Activated naive CD4-positive, alpha-beta T cell treated with anti-CD3 and anti-CD28 coated beads, Interleukin-2, amount 10 ng/mL, durations not matched to agents 7 days and 5 days (primary cell): ENCODE measurements around the gene ADK.

Experiments used
- CTCF ChIA-PET: fragments of 350-600 bp; sonication (Branson Sonifier 250); formaldehyde crosslinking; loops from one replicate; lab custom pipeline; 2021; ENCODE audit warnings: antibody characterized with exemption; lab: Charles Lee
- DNase-seq: peaks from one replicate; pipeline ENCODE4 v3.0.0-alpha.2; 2020
- H3K27ac Mint-ChIP-seq: one replicate; pipeline ENCODE4 v1.8.0; 2021; ENCODE audit warnings: mild to moderate bottlenecking, moderate library complexity, mixed read lengths
- H3K27me3 Mint-ChIP-seq: one replicate; pipeline ENCODE4 v1.8.0; 2021; ENCODE audit warnings: mild to moderate bottlenecking, mixed read lengths
- H3K36me3 Mint-ChIP-seq: one replicate; pipeline ENCODE4 v1.8.0; 2021; ENCODE audit warnings: mixed read lengths
- H3K4me1 Mint-ChIP-seq: one replicate; pipeline ENCODE4 v1.8.0; 2021; ENCODE audit warnings: mixed read lengths
- H3K4me3 Mint-ChIP-seq: one replicate; pipeline ENCODE4 v1.8.0; 2021; ENCODE audit warnings: mild to moderate bottlenecking, moderate library complexity, mixed read lengths
- H3K9me3 Mint-ChIP-seq: one replicate; pipeline ENCODE4 v1.8.0; 2021; ENCODE audit warnings: mixed read lengths

The ADK gene

GRCh38 chr10:74681917-74682627 is 531.1 kb downstream of the ADK start:
- DNase-seq = no peak
- no peak overlapping the region for H3K4me3 Mint-ChIP-seq
- CTCF ChIA-PET = no interaction called here

GRCh38 chr10:74683067-74683466 is 532.0 kb downstream of the ADK start:
- Mint-ChIP-seq H3K27ac (no peak overlapping the region), H3K4me3 (no peak overlapping the region), H3K4me1 (peaks cover 5% of the 10 kb centered on the region), H3K36me3 (peaks cover 15% of the 10 kb centered on the region), H3K9me3 (no peaks in the 10 kb centered on the region), H3K27me3 (no peaks in the 10 kb centered on the region)
- DNase-seq = no peak
- CTCF ChIA-PET = no interaction called here

More at GRCh38 chr10:74681917-74682627, 531.1 kb downstream of the ADK start:
- Mint-ChIP-seq H3K27me3 (no peaks in the 10 kb centered on the region), H3K27ac (no peak overlapping the region), H3K9me3 (no peaks in the 10 kb centered on the region), H3K36me3 (peaks cover 11% of the 10 kb centered on the region), H3K4me1 (peaks cover 8% of the 10 kb centered on the region)

- no peak for DNase-seq
- Mint-ChIP-seq H3K4me3 (no peak overlapping the region), H3K27ac (no peak overlapping the region), H3K27me3 (no peaks in the 10 kb centered on the region), H3K4me1 (peaks cover 5% of the 10 kb centered on the region), H3K36me3 (peaks cover 14% of the 10 kb centered on the region), H3K9me3 (no peaks in the 10 kb centered on the region)
- CTCF ChIA-PET = interaction anchor here (0.5 kb wide), 1 partner anchor 31 kb away, joined by 3 read pairs; no protein-coding TSS in a partner anchor
Measured at GRCh38 chr10:74683621-74684364, 532.8 kb downstream of the ADK start.

- Mint-ChIP-seq H3K4me3 (no peak overlapping the region), H3K27ac (no peak overlapping the region), H3K9me3 (no peaks in the 10 kb centered on the region), H3K4me1 (peaks cover 5% of the 10 kb centered on the region), H3K27me3 (no peaks in the 10 kb centered on the region), H3K36me3 (peaks cover 14% of the 10 kb centered on the region)
- CTCF ChIA-PET = no interaction called here
- DNase-seq = no peak
Measured at GRCh38 chr10:74684462-74684861, 533.4 kb downstream of the ADK start.

GRCh38 chr10:74685564-74685963 is 534.5 kb downstream of the ADK start:
- Mint-ChIP-seq H3K36me3 (peaks cover 14% of the 10 kb centered on the region), H3K4me3 (no peak overlapping the region), H3K27ac (no peak overlapping the region), H3K9me3 (no peaks in the 10 kb centered on the region), H3K4me1 (peaks cover 5% of the 10 kb centered on the region), H3K27me3 (no peaks in the 10 kb centered on the region)
- DNase-seq = no peak
- CTCF ChIA-PET = no interaction called here

- H3K27ac Mint-ChIP-seq = no peak overlapping the region
- DNase-seq = no peak
- H3K4me1 Mint-ChIP-seq = no peaks in the 10 kb centered on the region
- no peak overlapping the region for H3K4me3 Mint-ChIP-seq
- peaks cover 10% of the 10 kb centered on the region for H3K36me3 Mint-ChIP-seq
- CTCF ChIA-PET = no interaction called here
- H3K27me3 Mint-ChIP-seq = no peaks in the 10 kb centered on the region
- H3K9me3 Mint-ChIP-seq = no peaks in the 10 kb centered on the region
Measured at GRCh38 chr10:74690393-74690792, 539.4 kb downstream of the ADK start.

- H3K27ac Mint-ChIP-seq = no peak overlapping the region
- peaks cover 10% of the 10 kb centered on the region for H3K36me3 Mint-ChIP-seq
- no peaks in the 10 kb centered on the region for H3K9me3 Mint-ChIP-seq
- H3K4me3 Mint-ChIP-seq = no peak overlapping the region
- H3K27me3 Mint-ChIP-seq = no peaks in the 10 kb centered on the region
- CTCF ChIA-PET = no interaction called here
- H3K4me1 Mint-ChIP-seq = no peaks in the 10 kb centered on the region
- no peak for DNase-seq
Measured at GRCh38 chr10:74691164-74691563, 540.1 kb downstream of the ADK start.

GRCh38 chr10:74704629-74705357 is 553.8 kb downstream of the ADK start:
- no peaks in the 10 kb centered on the region for H3K4me1 Mint-ChIP-seq
- CTCF ChIA-PET = interaction anchor here (0.6 kb wide), 1 partner anchor 65 kb away, joined by 3 read pairs; no protein-coding TSS in a partner anchor

GRCh38 chr10:74705358-74705980 is 554.4 kb downstream of the ADK start:
- peaks cover 13% of the 10 kb centered on the region for H3K36me3 Mint-ChIP-seq
- H3K4me3 Mint-ChIP-seq = no peak overlapping the region
- DNase-seq = no peak
- H3K27ac Mint-ChIP-seq = no peak overlapping the region
- H3K27me3 Mint-ChIP-seq = no peaks in the 10 kb centered on the region
- CTCF ChIA-PET = interaction anchor here (0.6 kb wide), 1 partner anchor 64 kb away, joined by 3 read pairs; no protein-coding TSS in a partner anchor
- H3K4me1 Mint-ChIP-seq = no peaks in the 10 kb centered on the region
- H3K9me3 Mint-ChIP-seq = no peaks in the 10 kb centered on the region

More at GRCh38 chr10:74704629-74705357, 553.8 kb downstream of the ADK start:
- H3K27ac Mint-ChIP-seq = no peak overlapping the region
- no peak overlapping the region for H3K4me3 Mint-ChIP-seq
- H3K27me3 Mint-ChIP-seq = no peaks in the 10 kb centered on the region
- H3K36me3 Mint-ChIP-seq = peaks cover 10% of the 10 kb centered on the region
- H3K9me3 Mint-ChIP-seq = no peaks in the 10 kb centered on the region
- DNase-seq = no peak

GRCh38 chr10:74706966-74707365 is 555.9 kb downstream of the ADK start:
- Mint-ChIP-seq H3K27ac (no peak overlapping the region), H3K4me3 (no peak overlapping the region), H3K27me3 (no peaks in the 10 kb centered on the region), H3K4me1 (no peaks in the 10 kb centered on the region), H3K9me3 (no peaks in the 10 kb centered on the region), H3K36me3 (peaks cover 16% of the 10 kb centered on the region)
- CTCF ChIA-PET = interaction anchor here (0.6 kb wide), 1 partner anchor 118 kb away, joined by 3 read pairs; no protein-coding TSS in a partner anchor
- no peak for DNase-seq

GRCh38 chr10:74708246-74708645 is 557.2 kb downstream of the ADK start:
- no peaks in the 10 kb centered on the region for H3K4me1 Mint-ChIP-seq
- H3K9me3 Mint-ChIP-seq = no peaks in the 10 kb centered on the region
- no peaks in the 10 kb centered on the region for H3K27me3 Mint-ChIP-seq
- peaks cover 10% of the 10 kb centered on the region for H3K36me3 Mint-ChIP-seq
- no peak for DNase-seq
- H3K4me3 Mint-ChIP-seq = no peak overlapping the region
- CTCF ChIA-PET = no interaction called here
- no peak overlapping the region for H3K27ac Mint-ChIP-seq

- H3K4me3 Mint-ChIP-seq = no peak overlapping the region
- H3K9me3 Mint-ChIP-seq = peaks cover 35% of the 10 kb centered on the region
- peaks cover 5% of the 10 kb centered on the region for H3K4me1 Mint-ChIP-seq
- CTCF ChIA-PET = no interaction called here
- no peak overlapping the region for H3K27ac Mint-ChIP-seq
- H3K27me3 Mint-ChIP-seq = no peaks in the 10 kb centered on the region
- no peak for DNase-seq
- H3K36me3 Mint-ChIP-seq = peaks cover 26% of the 10 kb centered on the region
Measured at GRCh38 chr10:74718208-74718607, 567.2 kb downstream of the ADK start.

- CTCF ChIA-PET = interaction anchor here (0.6 kb wide), 1 partner anchor 214 kb away, joined by 3 read pairs; no protein-coding TSS in a partner anchor
- H3K27ac Mint-ChIP-seq = no peak overlapping the region
- H3K4me3 Mint-ChIP-seq = no peak overlapping the region
- peaks cover 2% of the 10 kb centered on the region for H3K36me3 Mint-ChIP-seq
- no peak for DNase-seq
- H3K4me1 Mint-ChIP-seq = no peaks in the 10 kb centered on the region
- H3K27me3 Mint-ChIP-seq = no peaks in the 10 kb centered on the region
- peaks cover 2% of the 10 kb centered on the region for H3K9me3 Mint-ChIP-seq
Measured at GRCh38 chr10:74728225-74728624, 577.2 kb downstream of the ADK start.

GRCh38 chr10:74730246-74730645 is 579.2 kb downstream of the ADK start:
- Mint-ChIP-seq H3K36me3 (no peaks in the 10 kb centered on the region), H3K27ac (no peak overlapping the region), H3K4me1 (no peaks in the 10 kb centered on the region), H3K9me3 (peaks cover 2% of the 10 kb centered on the region), H3K4me3 (no peak overlapping the region), H3K27me3 (no peaks in the 10 kb centered on the region)
- no peak for DNase-seq
- CTCF ChIA-PET = interaction anchor here (1.1 kb wide), 1 partner anchor 9 kb away, joined by 4 read pairs; no protein-coding TSS in a partner anchor
